SW480 (cell line): ENCODE measurements around the gene MRGPRX1.
"Not testable (repeated sequence)": the region's sequence is repeated elsewhere in the genome, so short reads cannot be mapped to it uniquely, and the experiment has no call there.

Source experiments
- DNase-seq: peaks from one replicate; pipeline ENCODE4 v3.0.0-alpha.2; 2016; ENCODE audit warnings: low spot score

The MRGPRX1 gene

GRCh38 chr11:18939314-18939713 is at the start of gene MRGPRX1:
Gene MRGPRX1 (minus strand): TSS chr11:18939414. CDS start chr11:18934784, 4,630 bp downstream.
- no peak for DNase-seq

GRCh38 chr11:18987454-18988231 is 48.4 kb upstream of the MRGPRX1 start:
- peak; percentile 60 for DNase-seq

GRCh38 chr11:18986744-18987143 is 47.5 kb upstream of the MRGPRX1 start:
- DNase-seq: no peak

GRCh38 chr11:18981897-18982296 is 42.7 kb upstream of the MRGPRX1 start:
- DNase-seq: no peak

- no peak for DNase-seq
Observed at GRCh38 chr11:18974192-18974591, 35.0 kb upstream of the MRGPRX1 start.

GRCh38 chr11:18972336-18972735 is 33.1 kb upstream of the MRGPRX1 start:
- no peak for DNase-seq

GRCh38 chr11:18969720-18970119 is 30.5 kb upstream of the MRGPRX1 start:
- no peak for DNase-seq

- DNase-seq: peak; percentile 76
Observed at GRCh38 chr11:18958221-18958910, 19.2 kb upstream of the MRGPRX1 start.

GRCh38 chr11:18956630-18957029 is 17.4 kb upstream of the MRGPRX1 start:
- no peak for DNase-seq

GRCh38 chr11:18936002-18936673 is 3.1 kb downstream of the MRGPRX1 start:
- DNase-seq: no peak

- DNase-seq: no peak
Observed at GRCh38 chr11:18934195-18934814, 4.9 kb downstream of the MRGPRX1 start.

GRCh38 chr11:18927550-18928322 is 11.5 kb downstream of the MRGPRX1 start:
- peak; percentile 39 for DNase-seq

GRCh38 chr11:18925426-18925825 is 13.8 kb downstream of the MRGPRX1 start:
- not testable (repeated sequence) for DNase-seq

GRCh38 chr11:18912883-18913282 is 26.3 kb downstream of the MRGPRX1 start:
- DNase-seq: no peak

- DNase-seq: no peak
Observed at GRCh38 chr11:18907391-18907790, 31.8 kb downstream of the MRGPRX1 start.

GRCh38 chr11:18900637-18901036 is 38.6 kb downstream of the MRGPRX1 start:
- DNase-seq: not testable (repeated sequence)

- not testable (repeated sequence) for DNase-seq
Observed at GRCh38 chr11:18900151-18900611, 39.0 kb downstream of the MRGPRX1 start.

GRCh38 chr11:18891712-18892111 is 47.5 kb downstream of the MRGPRX1 start:
- DNase-seq: not testable (repeated sequence)

GRCh38 chr11:18890615-18891014 is 48.6 kb downstream of the MRGPRX1 start:
- DNase-seq: no peak
